Measurements from ENCODE around the gene RUFY4. TPM values are rescaled to one million over a fixed set of nuclear protein-coding genes. Genes with fewer than 3 reads are reported as not detected.

RUFY4 gene
- total and polyA plus RNA-seq, 9 of the 15 experiments (the other 6 are each of a cell fraction or from before 2014, with no cell fraction given), result not detected

DNA sequence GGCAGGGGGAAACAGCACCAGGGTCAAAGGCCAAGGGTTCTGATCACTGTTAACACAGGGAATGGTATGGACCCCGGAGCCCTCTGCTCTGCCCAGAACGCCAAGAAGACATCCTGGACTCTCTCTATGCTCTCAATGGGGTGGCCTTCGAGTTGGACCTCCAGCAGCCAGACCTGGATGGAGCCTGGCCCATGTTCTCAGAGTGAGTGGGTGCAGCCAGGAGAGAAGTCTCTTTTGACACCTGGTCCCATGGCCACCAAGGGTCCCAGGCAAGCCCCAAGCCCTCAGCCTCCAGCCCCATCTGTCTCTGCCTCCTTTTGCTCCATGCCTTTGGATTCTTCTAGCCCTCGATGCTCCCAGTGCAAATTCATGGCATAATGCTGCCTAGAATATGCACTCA is 4.1 kb downstream of the RUFY4 start:
- 0% methylated on average over 2 of the region's 4 CpGs for WGBS (ENCODE audit: insufficient coverage, low coverage, missing lambda C conversion rate)
- H4K20me1 ChIP-seq (replicated peaks; ENCODE audit: control insufficient read depth, insufficient read depth, low read length), result no peaks in the 10 kb centered on the region
- no peak overlapping the region for H2AFZ ChIP-seq (ENCODE audit: low read depth, low read length)
- H3K9me3 ChIP-seq (replicated peaks; ENCODE audit: control insufficient read depth, insufficient read depth, low read depth, low read length), result no peaks in the 10 kb centered on the region
- no peaks in the 10 kb centered on the region for H3K36me3 ChIP-seq (ENCODE audit: control insufficient read depth, insufficient read depth, low read length)
- ChIA-PET CTCF (ENCODE audit: low intra/inter-chr PET ratio) (interaction anchor here (2.1 kb wide), 1 partner anchor 288 kb away, joined by 7 read pairs; no protein-coding TSS in a partner anchor), POLR2A (no interaction called here)
- TF ChIP-seq BRD9 (IDR thresholded peaks at IDR 0.05; ENCODE audit: low read depth, partially characterized antibody), result no peak
- TF ChIP-seq, protein P1, sequence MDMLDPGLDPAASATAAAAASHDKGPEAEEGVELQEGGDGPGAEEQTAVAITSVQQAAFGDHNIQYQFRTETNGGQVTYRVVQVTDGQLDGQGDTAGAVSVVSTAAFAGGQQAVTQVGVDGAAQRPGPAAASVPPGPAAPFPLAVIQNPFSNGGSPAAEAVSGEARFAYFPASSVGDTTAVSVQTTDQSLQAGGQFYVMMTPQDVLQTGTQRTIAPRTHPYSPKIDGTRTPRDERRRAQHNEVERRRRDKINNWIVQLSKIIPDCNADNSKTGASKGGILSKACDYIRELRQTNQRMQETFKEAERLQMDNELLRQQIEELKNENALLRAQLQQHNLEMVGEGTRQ (CRISPR knock-in tag; IDR thresholded peaks at IDR 0.05), result no peak
- H3K27ac ChIP-seq (ENCODE audit: extremely low read depth, low read depth, low read length), result no peak overlapping the region
- intact Hi-C loops (cut with micrococcal nuclease), result no loop called here
- no peak for FAIRE-seq
- BruUV-seq (replicated peaks), result no TSS peak
- H3K9ac ChIP-seq (ENCODE audit: insufficient read depth in 1 of 2, low read depth in 2 of 2, low read length in 2 of 2), result no peak overlapping the region
- no peak for DNase-seq (ENCODE audit: extremely low read depth in 1 of 4, low spot score in 3 of 4)
- no peaks in the 10 kb centered on the region for H3K79me2 ChIP-seq (ENCODE audit: control insufficient read depth, insufficient read depth, low read length)
- no peaks in the 10 kb centered on the region for H3K9me1 ChIP-seq (ENCODE audit: control insufficient read depth, insufficient read depth, low read length)
- no peak overlapping the region for H3K4me3 ChIP-seq
- ATAC-seq, result no peak
- H3K4me2 ChIP-seq (ENCODE audit: insufficient read depth, low read length), result no peak overlapping the region
- peaks cover 0 to 51% of the 10 kb centered on the region in 2 experiments; a peak in 2 of 5 replicates for H3K27me3 ChIP-seq (ENCODE audit: control insufficient read depth in 2 of 2, insufficient read depth in 2 of 2, low read length in 2 of 2)
- in situ Hi-C loops (cut with MboI), result no loop called here
- H3K4me1 ChIP-seq (replicated peaks in 1 of 2; ENCODE audit: control insufficient read depth in 2 of 2, insufficient read depth in 2 of 2, low read length in 2 of 2), result no peaks in the 10 kb centered on the region; a peak in 1 of 5 replicates

DNA sequence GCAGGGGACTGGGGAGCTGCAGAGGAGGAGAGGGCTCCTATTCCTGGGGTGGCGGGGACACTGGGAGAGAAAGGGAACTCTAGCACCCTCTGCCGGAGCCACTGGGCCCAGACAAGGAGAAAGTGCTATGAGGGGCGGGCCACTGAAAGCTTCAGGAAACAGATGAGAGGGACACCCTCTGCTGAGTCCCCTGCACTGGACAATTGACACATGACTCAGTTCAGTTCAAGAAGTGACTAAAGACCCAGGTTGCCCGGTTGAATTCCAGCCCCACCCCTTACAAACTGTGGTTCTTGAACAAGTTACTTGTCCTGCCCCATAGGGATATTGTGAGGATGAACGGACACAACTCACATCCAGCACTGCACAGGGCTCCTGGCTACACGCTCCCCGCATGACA is 5.0 kb downstream of the RUFY4 start:
- Histone ChIP-seq H3K27ac (ENCODE audit: extremely low read depth, low read depth, low read length) (no peak overlapping the region), H3K9ac (ENCODE audit: insufficient read depth in 1 of 2, low read depth in 2 of 2, low read length in 2 of 2) (no peak overlapping the region), H3K9me1 (ENCODE audit: control insufficient read depth, insufficient read depth, low read length) (no peaks in the 10 kb centered on the region), H3K9me3 (replicated peaks; ENCODE audit: control insufficient read depth, insufficient read depth, low read depth, low read length) (no peaks in the 10 kb centered on the region), H3K79me2 (ENCODE audit: control insufficient read depth, insufficient read depth, low read length) (no peaks in the 10 kb centered on the region), H3K4me2 (ENCODE audit: insufficient read depth, low read length) (no peak overlapping the region), H3K4me1 (replicated peaks in 1 of 2; ENCODE audit: control insufficient read depth in 2 of 2, insufficient read depth in 2 of 2, low read length in 2 of 2) (no peaks in the 10 kb centered on the region; a peak in 1 of 5 replicates), H2AFZ (ENCODE audit: low read depth, low read length) (no peak overlapping the region), H4K20me1 (replicated peaks; ENCODE audit: control insufficient read depth, insufficient read depth, low read length) (no peaks in the 10 kb centered on the region), H3K27me3 (ENCODE audit: control insufficient read depth in 2 of 2, insufficient read depth in 2 of 2, low read length in 2 of 2) (peaks cover 0 to 54% of the 10 kb centered on the region in 2 experiments; a peak in 2 of 5 replicates), H3K4me3 (no peak overlapping the region), H3K36me3 (ENCODE audit: control insufficient read depth, insufficient read depth, low read length) (no peaks in the 10 kb centered on the region)
- BruUV-seq (replicated peaks), result no TSS peak
- ChIA-PET CTCF (ENCODE audit: low intra/inter-chr PET ratio) (interaction anchor here (2.1 kb wide), 1 partner anchor 289 kb away, joined by 7 read pairs; no protein-coding TSS in a partner anchor), POLR2A (no interaction called here)
- WGBS (ENCODE audit: insufficient coverage, low coverage, missing lambda C conversion rate), result 1% methylated on average over 5 of the region's 7 CpGs
- peak; percentile 43 to 61 (median 52) for DNase-seq (ENCODE audit: extremely low read depth in 1 of 4, low spot score in 3 of 4)
- in situ Hi-C loops (cut with MboI), result no loop called here
- peak; percentile 91 for ATAC-seq
- no peak for FAIRE-seq
- intact Hi-C loops (cut with micrococcal nuclease), result no loop called here
- TF ChIP-seq, protein P2, sequence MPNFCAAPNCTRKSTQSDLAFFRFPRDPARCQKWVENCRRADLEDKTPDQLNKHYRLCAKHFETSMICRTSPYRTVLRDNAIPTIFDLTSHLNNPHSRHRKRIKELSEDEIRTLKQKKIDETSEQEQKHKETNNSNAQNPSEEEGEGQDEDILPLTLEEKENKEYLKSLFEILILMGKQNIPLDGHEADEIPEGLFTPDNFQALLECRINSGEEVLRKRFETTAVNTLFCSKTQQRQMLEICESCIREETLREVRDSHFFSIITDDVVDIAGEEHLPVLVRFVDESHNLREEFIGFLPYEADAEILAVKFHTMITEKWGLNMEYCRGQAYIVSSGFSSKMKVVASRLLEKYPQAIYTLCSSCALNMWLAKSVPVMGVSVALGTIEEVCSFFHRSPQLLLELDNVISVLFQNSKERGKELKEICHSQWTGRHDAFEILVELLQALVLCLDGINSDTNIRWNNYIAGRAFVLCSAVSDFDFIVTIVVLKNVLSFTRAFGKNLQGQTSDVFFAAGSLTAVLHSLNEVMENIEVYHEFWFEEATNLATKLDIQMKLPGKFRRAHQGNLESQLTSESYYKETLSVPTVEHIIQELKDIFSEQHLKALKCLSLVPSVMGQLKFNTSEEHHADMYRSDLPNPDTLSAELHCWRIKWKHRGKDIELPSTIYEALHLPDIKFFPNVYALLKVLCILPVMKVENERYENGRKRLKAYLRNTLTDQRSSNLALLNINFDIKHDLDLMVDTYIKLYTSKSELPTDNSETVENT (CRISPR knock-in tag; IDR thresholded peaks at IDR 0.05), result no peak
- TF ChIP-seq, protein P3, sequence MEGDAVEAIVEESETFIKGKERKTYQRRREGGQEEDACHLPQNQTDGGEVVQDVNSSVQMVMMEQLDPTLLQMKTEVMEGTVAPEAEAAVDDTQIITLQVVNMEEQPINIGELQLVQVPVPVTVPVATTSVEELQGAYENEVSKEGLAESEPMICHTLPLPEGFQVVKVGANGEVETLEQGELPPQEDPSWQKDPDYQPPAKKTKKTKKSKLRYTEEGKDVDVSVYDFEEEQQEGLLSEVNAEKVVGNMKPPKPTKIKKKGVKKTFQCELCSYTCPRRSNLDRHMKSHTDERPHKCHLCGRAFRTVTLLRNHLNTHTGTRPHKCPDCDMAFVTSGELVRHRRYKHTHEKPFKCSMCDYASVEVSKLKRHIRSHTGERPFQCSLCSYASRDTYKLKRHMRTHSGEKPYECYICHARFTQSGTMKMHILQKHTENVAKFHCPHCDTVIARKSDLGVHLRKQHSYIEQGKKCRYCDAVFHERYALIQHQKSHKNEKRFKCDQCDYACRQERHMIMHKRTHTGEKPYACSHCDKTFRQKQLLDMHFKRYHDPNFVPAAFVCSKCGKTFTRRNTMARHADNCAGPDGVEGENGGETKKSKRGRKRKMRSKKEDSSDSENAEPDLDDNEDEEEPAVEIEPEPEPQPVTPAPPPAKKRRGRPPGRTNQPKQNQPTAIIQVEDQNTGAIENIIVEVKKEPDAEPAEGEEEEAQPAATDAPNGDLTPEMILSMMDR (IDR thresholded peaks at IDR 0.05 in 2 of 3, conservative IDR thresholded peaks at IDR 0.05 in 1 of 3; ENCODE audit: insufficient read depth in 2 of 3, low read depth in 1 of 3, low read length in 3 of 3), result peak; percentile 51 to 67 (median 54)
- TF ChIP-seq SMC3 (conservative IDR thresholded peaks at IDR 0.05; ENCODE audit: insufficient read depth, low read depth, low read length), result 0 out of 2 replicates have a peak, but pooled peaks have one; percentile 24
- TF ChIP-seq, protein P4, sequence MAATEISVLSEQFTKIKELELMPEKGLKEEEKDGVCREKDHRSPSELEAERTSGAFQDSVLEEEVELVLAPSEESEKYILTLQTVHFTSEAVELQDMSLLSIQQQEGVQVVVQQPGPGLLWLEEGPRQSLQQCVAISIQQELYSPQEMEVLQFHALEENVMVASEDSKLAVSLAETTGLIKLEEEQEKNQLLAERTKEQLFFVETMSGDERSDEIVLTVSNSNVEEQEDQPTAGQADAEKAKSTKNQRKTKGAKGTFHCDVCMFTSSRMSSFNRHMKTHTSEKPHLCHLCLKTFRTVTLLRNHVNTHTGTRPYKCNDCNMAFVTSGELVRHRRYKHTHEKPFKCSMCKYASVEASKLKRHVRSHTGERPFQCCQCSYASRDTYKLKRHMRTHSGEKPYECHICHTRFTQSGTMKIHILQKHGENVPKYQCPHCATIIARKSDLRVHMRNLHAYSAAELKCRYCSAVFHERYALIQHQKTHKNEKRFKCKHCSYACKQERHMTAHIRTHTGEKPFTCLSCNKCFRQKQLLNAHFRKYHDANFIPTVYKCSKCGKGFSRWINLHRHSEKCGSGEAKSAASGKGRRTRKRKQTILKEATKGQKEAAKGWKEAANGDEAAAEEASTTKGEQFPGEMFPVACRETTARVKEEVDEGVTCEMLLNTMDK (IDR thresholded peaks at IDR 0.05; ENCODE audit: borderline replicate concordance, insufficient read depth, low read depth, low read length, poor library complexity, severe bottlenecking), result peak; percentile 52

All from K562 (cell line).